Colonic mucosa (tissue), 4 donors: ENCODE results near the gene LARGE1. TPM values are rescaled to one million over a fixed set of nuclear protein-coding genes. Genes with fewer than 3 reads are reported as not detected.

Experiments
- DNase-seq: peaks from one replicate; pipeline ENCODE4 v3.0.0-alpha.2; 2020
- H3K27ac ChIP-seq: fragments of 200-600 bp; one replicate; pipeline ENCODE4 v1.8.0; 2021
- H3K27me3 ChIP-seq: fragments of 200-600 bp; one replicate; pipeline ENCODE4 v1.8.0; 2021
- H3K36me3 ChIP-seq: fragments of 200-600 bp; one replicate; pipeline ENCODE4 v1.8.0; 2021
- H3K4me1 ChIP-seq: fragments of 200-600 bp; one replicate; pipeline ENCODE4 v1.8.0; 2021; ENCODE audit warnings: mild to moderate bottlenecking
- H3K4me3 ChIP-seq: fragments of 200-600 bp; one replicate; pipeline ENCODE4 v1.8.0; 2021
- H3K9ac ChIP-seq, 2 donors: one replicate each; pipeline ENCODE4 v1.7.0; 2013; ENCODE audit warnings: control low read depth in 2 of 2, low read depth in 2 of 2, low read length in 2 of 2
- H3K9me3 ChIP-seq: fragments of 200-600 bp; one replicate; pipeline ENCODE4 v1.8.0; 2021
- CTCF ChIP-seq: fragments of 200-600 bp; IDR thresholded peaks from one replicate; pipeline ENCODE4 v1.8.0; 2022; ENCODE audit warnings: antibody characterized with exemption, mild to moderate bottlenecking
- intact Hi-C: fragments of 100-400 bp; cut with DNase I; formaldehyde crosslinking; loops from one replicate; pipeline ENCODE4 v1.14.1; 2022
- total RNA-seq, 2 donors: library from RNA; stranded (reverse); fragmentation: NEBNext Ultra II Directional in 1 of 2; extraction: Animal tissue kit (Norgen Biotek cat#: 25700) in 1 of 2; gene quantifications; one replicate each; pipeline ENCODE4 v1.2.1, GENCODE V29; 2021
- donor health status: healthy.
- donor health status: DM: no; HTN: no; CAD: no.
- donor health status: DM: no; HTN: no; CAD: no.

LARGE1 gene
- total RNA-seq, 2 donors from 2014 or later: 45.2 to 46.5 TPM

GRCh38 chr22:33620085-33620484 lies 300.2 kb downstream of the LARGE1 start:
- no peaks in the 10 kb centered on the region for H3K4me1 ChIP-seq
- intact Hi-C loops: no loop called here
- H3K9ac ChIP-seq: no peak overlapping the region
- no peak overlapping the region for H3K4me3 ChIP-seq
- DNase-seq: no peak
- no peaks in the 10 kb centered on the region for H3K9me3 ChIP-seq
- TF ChIP-seq CTCF: no peak
- H3K27ac ChIP-seq: no peak overlapping the region
- no peaks in the 10 kb centered on the region for H3K36me3 ChIP-seq
- H3K27me3 ChIP-seq: no peaks in the 10 kb centered on the region

GRCh38 chr22:33606504-33606903 lies 313.8 kb downstream of the LARGE1 start:
- no peak for TF ChIP-seq CTCF
- Histone ChIP-seq H3K4me3 (no peak overlapping the region), H3K36me3 (no peaks in the 10 kb centered on the region), H3K9ac (no peak overlapping the region), H3K4me1 (no peaks in the 10 kb centered on the region), H3K27me3 (no peaks in the 10 kb centered on the region), H3K9me3 (no peaks in the 10 kb centered on the region), H3K27ac (no peak overlapping the region)
- no peak for DNase-seq
- intact Hi-C loops: no loop called here

- TF ChIP-seq CTCF: no peak
- intact Hi-C loops: no loop called here
- no peaks in the 10 kb centered on the region for H3K4me1 ChIP-seq
- no peaks in the 10 kb centered on the region for H3K9me3 ChIP-seq
- no peaks in the 10 kb centered on the region for H3K36me3 ChIP-seq
- DNase-seq: no peak
- no peak overlapping the region for H3K27ac ChIP-seq
- no peak overlapping the region for H3K9ac ChIP-seq
- H3K4me3 ChIP-seq: no peak overlapping the region
- no peaks in the 10 kb centered on the region for H3K27me3 ChIP-seq
These were observed 314.6 kb downstream of the LARGE1 start for GRCh38 chr22:33605666-33606065.

GRCh38 chr22:33605221-33605620 lies 315.1 kb downstream of the LARGE1 start:
- H3K4me3 ChIP-seq: no peak overlapping the region
- DNase-seq: no peak
- H3K9me3 ChIP-seq: no peaks in the 10 kb centered on the region
- H3K36me3 ChIP-seq: no peaks in the 10 kb centered on the region
- H3K27ac ChIP-seq: no peak overlapping the region
- TF ChIP-seq CTCF: no peak
- no peaks in the 10 kb centered on the region for H3K27me3 ChIP-seq
- H3K9ac ChIP-seq: no peak overlapping the region
- intact Hi-C loops: no loop called here
- no peaks in the 10 kb centered on the region for H3K4me1 ChIP-seq

GRCh38 chr22:33601062-33601461 lies 319.2 kb downstream of the LARGE1 start:
- H3K4me1 ChIP-seq: no peaks in the 10 kb centered on the region
- H3K9me3 ChIP-seq: no peaks in the 10 kb centered on the region
- no peak overlapping the region for H3K4me3 ChIP-seq
- H3K27ac ChIP-seq: no peak overlapping the region
- DNase-seq: no peak
- H3K27me3 ChIP-seq: no peaks in the 10 kb centered on the region
- TF ChIP-seq CTCF: no peak
- intact Hi-C loops: no loop called here
- no peaks in the 10 kb centered on the region for H3K36me3 ChIP-seq
- no peak overlapping the region for H3K9ac ChIP-seq

- H3K4me3 ChIP-seq: no peak overlapping the region
- no peaks in the 10 kb centered on the region for H3K9me3 ChIP-seq
- no peak overlapping the region for H3K9ac ChIP-seq
- intact Hi-C loops: no loop called here
- H3K36me3 ChIP-seq: no peaks in the 10 kb centered on the region
- TF ChIP-seq CTCF: no peak
- no peak overlapping the region for H3K27ac ChIP-seq
- H3K4me1 ChIP-seq: no peaks in the 10 kb centered on the region
- DNase-seq: no peak
- H3K27me3 ChIP-seq: no peaks in the 10 kb centered on the region
These were observed 319.7 kb downstream of the LARGE1 start for GRCh38 chr22:33600595-33600994.
